ENCODE measurements around the gene PPP2R5D. TPM values are rescaled to one million over a fixed set of nuclear protein-coding genes. Genes with fewer than 3 reads are reported as not detected.

The PPP2R5D gene
- total RNA-seq, 2 donors from 2014 or later, result 8.2 to 13.5 TPM

GRCh38 chr6:42967228-42967627 is 17.1 kb upstream of the PPP2R5D start:
- ATAC-seq, result peak; percentile 4
- Histone ChIP-seq H3K4me1 (peaks cover 34% of the 10 kb centered on the region), H3K36me3 (replicated peaks in 1 of 2; ENCODE audit: insufficient read depth in 1 of 2, low read depth in 2 of 2) (peaks cover 9 to 12% of the 10 kb centered on the region in 2 donors), H3K9me3 (no peaks in the 10 kb centered on the region), H3K27me3 (no peaks in the 10 kb centered on the region), H3K4me3 (no peak overlapping the region), H3K27ac (peak overlapping the region in 1 of 4 donors; percentile 55)
- 93 to 97% methylated on average over 11 of the region's 11 CpGs for WGBS, 2 donors
- TF ChIP-seq, protein P1, sequence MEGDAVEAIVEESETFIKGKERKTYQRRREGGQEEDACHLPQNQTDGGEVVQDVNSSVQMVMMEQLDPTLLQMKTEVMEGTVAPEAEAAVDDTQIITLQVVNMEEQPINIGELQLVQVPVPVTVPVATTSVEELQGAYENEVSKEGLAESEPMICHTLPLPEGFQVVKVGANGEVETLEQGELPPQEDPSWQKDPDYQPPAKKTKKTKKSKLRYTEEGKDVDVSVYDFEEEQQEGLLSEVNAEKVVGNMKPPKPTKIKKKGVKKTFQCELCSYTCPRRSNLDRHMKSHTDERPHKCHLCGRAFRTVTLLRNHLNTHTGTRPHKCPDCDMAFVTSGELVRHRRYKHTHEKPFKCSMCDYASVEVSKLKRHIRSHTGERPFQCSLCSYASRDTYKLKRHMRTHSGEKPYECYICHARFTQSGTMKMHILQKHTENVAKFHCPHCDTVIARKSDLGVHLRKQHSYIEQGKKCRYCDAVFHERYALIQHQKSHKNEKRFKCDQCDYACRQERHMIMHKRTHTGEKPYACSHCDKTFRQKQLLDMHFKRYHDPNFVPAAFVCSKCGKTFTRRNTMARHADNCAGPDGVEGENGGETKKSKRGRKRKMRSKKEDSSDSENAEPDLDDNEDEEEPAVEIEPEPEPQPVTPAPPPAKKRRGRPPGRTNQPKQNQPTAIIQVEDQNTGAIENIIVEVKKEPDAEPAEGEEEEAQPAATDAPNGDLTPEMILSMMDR (IDR thresholded peaks at IDR 0.05), result no peak
- peak in 2 of 3 donors; percentile 20 to 50 for TF ChIP-seq POLR2A (IDR thresholded peaks at IDR 0.05)
- peak in 3 of 4 donors; percentile 14 to 59 (median 55) for DNase-seq
- intact Hi-C loops (cut with DNase I), result no loop called here

DNA sequence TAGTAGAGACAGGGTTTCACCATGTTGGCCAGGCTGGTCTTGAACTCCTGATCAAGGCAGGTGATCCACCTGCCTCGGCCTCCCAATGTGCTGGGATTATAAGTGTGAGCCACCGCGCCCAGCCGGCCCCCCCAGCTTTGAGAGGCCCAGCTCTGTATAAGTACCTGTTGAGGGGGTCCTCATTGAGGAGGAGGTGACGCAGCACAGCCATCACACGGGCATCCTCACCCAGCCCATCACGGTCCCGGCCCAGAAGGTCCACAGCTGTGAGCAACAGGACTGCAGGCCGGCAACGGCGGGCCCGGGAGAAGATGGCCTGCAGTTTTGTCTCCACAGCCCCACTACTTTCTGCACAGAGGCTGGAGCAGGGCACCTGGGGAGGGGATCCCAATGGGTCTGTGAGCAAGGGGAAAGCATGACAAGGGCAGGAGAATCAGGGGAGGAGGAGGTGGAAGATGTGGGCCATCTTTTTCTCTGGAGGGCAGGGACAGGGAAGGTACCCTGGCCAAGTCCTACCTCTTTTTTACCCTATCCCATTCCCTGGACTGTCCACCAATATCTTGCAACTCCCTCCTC is 16.2 kb upstream of the PPP2R5D start:
- ATAC-seq (peak; percentile 24), DNase-seq (peak in 3 of 4 donors; percentile 11 to 61 (median 49))
- no peak overlapping the region for H3K4me3 ChIP-seq
- H3K27ac ChIP-seq, result peak overlapping the region in 1 of 4 donors; percentile 53
- peak in 2 of 3 donors; percentile 8 to 50 for TF ChIP-seq POLR2A (IDR thresholded peaks at IDR 0.05)
- TF ChIP-seq, protein P1 (IDR thresholded peaks at IDR 0.05), result no peak
- no peaks in the 10 kb centered on the region for H3K9me3 ChIP-seq
- intact Hi-C loops (cut with DNase I), result no loop called here
- H3K4me1 ChIP-seq, result peaks cover 28% of the 10 kb centered on the region
- H3K27me3 ChIP-seq, result no peaks in the 10 kb centered on the region
- peaks cover 9 to 12% of the 10 kb centered on the region in 2 donors for H3K36me3 ChIP-seq (replicated peaks in 1 of 2; ENCODE audit: insufficient read depth in 1 of 2, low read depth in 2 of 2)
- 86 to 90% methylated on average over 9 to 12 of the region's 12 CpGs for WGBS, 2 donors

DNA sequence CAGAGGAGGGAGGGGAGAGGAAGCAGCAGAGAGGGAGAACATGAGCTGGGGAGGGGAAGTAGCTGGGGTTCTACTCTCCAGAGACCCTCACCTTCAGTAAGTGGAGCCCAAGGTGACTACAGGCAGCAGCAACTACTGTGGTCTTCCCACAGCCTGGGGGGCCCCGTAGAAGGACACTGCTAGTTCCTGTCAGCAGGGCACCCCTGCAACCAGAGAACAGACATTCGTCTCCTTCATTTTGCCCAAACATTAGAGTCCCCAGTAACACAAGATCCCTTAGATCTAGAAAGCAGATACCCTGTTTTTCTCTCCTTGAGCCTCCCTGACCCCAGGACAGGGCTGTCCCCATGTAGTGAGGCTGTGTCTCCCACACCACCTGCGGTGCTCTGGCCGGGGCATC is 15.6 kb upstream of the PPP2R5D start:
- Histone ChIP-seq H3K4me1 (peaks cover 28% of the 10 kb centered on the region), H3K27me3 (no peaks in the 10 kb centered on the region), H3K4me3 (no peak overlapping the region), H3K27ac (peak overlapping the region in 3 of 4 donors; percentile 23 to 53 (median 48)), H3K36me3 (replicated peaks in 1 of 2; ENCODE audit: insufficient read depth in 1 of 2, low read depth in 2 of 2) (peaks cover 7 to 12% of the 10 kb centered on the region in 2 donors), H3K9me3 (no peaks in the 10 kb centered on the region)
- intact Hi-C loops (cut with DNase I), result no loop called here
- TF ChIP-seq, protein P1 (IDR thresholded peaks at IDR 0.05), result no peak
- no peak for TF ChIP-seq POLR2A (IDR thresholded peaks at IDR 0.05)
- ATAC-seq, result peak; percentile 15
- DNase-seq, result peak in 2 of 4 donors; percentile 32 to 53
- 74 to 81% methylated on average over 3 to 4 of the region's 4 CpGs for WGBS, 2 donors

DNA sequence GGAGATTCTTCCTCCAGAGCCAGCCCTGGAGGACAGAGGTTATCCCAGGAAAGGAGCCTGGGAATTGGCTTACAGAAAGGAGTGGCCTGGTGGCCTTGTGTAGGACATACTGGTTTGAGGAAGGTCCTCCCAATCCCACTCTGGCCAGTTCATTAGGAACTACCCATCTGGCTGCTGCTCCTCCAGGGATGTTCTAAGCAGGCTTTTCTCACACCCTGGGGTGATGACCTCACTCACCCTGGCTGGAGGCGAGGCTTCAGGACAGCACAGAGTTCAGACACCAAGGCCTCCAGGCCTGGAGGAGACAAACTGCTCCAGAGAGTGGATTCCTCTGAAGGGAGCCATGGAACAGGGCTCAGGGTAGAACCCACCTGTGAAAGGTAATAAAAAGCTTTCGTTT is 14.9 kb upstream of the PPP2R5D start:
- intact Hi-C loops (cut with DNase I), result no loop called here
- 82 to 91% methylated on average over 2 of the region's 2 CpGs for WGBS, 2 donors

More for the DNA sequence above, 14.9 kb upstream of the PPP2R5D start:
- H3K9me3 ChIP-seq, result no peaks in the 10 kb centered on the region
- H3K4me1 ChIP-seq, result peaks cover 22% of the 10 kb centered on the region
- peak; percentile 30 for ATAC-seq
- TF ChIP-seq, protein P1 (IDR thresholded peaks at IDR 0.05), result no peak
- peak in 1 of 3 donors; percentile 7 for TF ChIP-seq POLR2A (IDR thresholded peaks at IDR 0.05)
- H3K4me3 ChIP-seq, result no peak overlapping the region
- peak overlapping the region in 3 of 4 donors; percentile 23 to 53 (median 48) for H3K27ac ChIP-seq
- peak in 3 of 4 donors; percentile 27 to 68 (median 60) for DNase-seq
- H3K27me3 ChIP-seq, result no peaks in the 10 kb centered on the region
- H3K36me3 ChIP-seq (replicated peaks in 1 of 2; ENCODE audit: insufficient read depth in 1 of 2, low read depth in 2 of 2), result peaks cover 5 to 7% of the 10 kb centered on the region in 2 donors

Data from body of pancreas (tissue), 4 donors.